ENCODE results near the gene LEKR1. TPM values are rescaled to one million over a fixed set of nuclear protein-coding genes. Genes with fewer than 3 reads are reported as not detected.
"Not testable (repeated sequence)": the region's sequence is repeated elsewhere in the genome, so short reads cannot be mapped to it uniquely, and the experiment has no call there.

LEKR1 gene
- total RNA-seq, 4 donors from 2014 or later, result 1.7 TPM; not detected in 3

DNA sequence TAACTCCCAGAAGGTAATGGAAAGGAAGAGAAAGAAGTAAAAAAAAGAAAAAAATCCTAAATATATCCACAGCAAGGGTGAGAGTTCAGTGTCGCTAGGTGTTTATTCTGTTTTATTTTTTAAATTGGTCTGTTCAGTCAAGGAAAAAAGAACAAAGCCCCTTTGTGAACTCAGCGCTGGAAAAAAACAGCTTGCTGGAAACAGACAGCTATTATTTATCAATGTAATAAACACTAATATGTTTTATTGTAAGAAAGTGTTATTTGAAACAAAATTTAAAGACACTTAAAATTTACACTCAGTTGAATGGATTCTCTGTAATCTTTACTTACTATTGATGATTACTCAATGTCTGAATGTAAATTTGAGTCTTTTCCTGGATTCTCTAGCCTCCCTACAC lies 32.3 kb upstream of the LEKR1 start:
- no peak for ATAC-seq (ENCODE audit: low FRiP score)
- no peak for DNase-seq (ENCODE audit: low spot score)
- TF ChIP-seq, protein P1, sequence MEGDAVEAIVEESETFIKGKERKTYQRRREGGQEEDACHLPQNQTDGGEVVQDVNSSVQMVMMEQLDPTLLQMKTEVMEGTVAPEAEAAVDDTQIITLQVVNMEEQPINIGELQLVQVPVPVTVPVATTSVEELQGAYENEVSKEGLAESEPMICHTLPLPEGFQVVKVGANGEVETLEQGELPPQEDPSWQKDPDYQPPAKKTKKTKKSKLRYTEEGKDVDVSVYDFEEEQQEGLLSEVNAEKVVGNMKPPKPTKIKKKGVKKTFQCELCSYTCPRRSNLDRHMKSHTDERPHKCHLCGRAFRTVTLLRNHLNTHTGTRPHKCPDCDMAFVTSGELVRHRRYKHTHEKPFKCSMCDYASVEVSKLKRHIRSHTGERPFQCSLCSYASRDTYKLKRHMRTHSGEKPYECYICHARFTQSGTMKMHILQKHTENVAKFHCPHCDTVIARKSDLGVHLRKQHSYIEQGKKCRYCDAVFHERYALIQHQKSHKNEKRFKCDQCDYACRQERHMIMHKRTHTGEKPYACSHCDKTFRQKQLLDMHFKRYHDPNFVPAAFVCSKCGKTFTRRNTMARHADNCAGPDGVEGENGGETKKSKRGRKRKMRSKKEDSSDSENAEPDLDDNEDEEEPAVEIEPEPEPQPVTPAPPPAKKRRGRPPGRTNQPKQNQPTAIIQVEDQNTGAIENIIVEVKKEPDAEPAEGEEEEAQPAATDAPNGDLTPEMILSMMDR (IDR thresholded peaks at IDR 0.05), result no peak

DNA sequence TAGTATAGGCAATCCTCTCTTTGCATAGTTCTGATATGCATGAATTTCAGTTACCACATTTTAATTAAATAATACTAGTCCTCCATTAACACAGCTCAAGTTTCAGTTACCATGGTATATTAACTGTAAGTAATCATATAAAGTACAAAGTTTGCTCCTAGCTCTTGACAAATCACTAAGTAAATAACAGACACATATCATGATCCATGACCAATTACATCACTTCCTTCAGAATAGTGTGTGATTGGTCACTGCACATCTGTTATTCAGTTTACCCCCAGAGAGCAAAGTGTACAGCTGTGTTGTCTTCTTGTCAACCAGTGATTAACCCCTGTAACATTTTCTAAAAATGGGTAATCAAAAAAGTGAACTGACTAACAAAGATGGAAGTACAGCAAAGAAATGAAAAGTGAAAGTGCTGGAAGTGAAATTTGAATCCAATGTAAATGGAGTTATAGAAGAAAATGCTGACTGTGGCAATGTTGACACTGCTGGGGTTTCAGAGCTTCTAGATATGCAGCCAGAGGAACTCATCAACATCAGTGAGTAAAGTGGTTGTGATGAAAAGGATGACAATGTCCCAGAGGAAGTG lies 30.2 kb upstream of the LEKR1 start:
- DNase-seq (ENCODE audit: low spot score) (no peak), ATAC-seq (ENCODE audit: low FRiP score) (no peak)
- TF ChIP-seq, protein P1 (IDR thresholded peaks at IDR 0.05), result no peak

DNA sequence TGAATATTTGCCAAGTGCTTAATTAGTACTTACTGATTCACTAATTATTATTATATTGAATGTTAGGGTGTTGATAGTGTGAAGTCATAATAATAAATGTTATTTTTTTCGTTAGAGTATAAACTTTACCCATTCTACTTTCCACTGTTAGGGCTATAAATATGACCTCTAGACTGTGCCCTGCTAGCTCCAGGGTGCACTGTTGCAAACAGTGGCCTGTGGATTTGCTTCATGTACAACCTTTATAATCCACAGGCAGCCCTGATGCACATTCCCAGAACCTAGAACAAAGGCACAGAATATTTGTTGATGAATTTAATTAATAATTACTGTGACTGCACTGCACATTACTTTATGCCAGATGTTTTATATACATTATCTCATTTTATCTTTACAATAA lies 28.8 kb upstream of the LEKR1 start:
- no peak for DNase-seq (ENCODE audit: low spot score)
- TF ChIP-seq, protein P1 (IDR thresholded peaks at IDR 0.05), result no peak
- no peak for ATAC-seq (ENCODE audit: low FRiP score)

DNA sequence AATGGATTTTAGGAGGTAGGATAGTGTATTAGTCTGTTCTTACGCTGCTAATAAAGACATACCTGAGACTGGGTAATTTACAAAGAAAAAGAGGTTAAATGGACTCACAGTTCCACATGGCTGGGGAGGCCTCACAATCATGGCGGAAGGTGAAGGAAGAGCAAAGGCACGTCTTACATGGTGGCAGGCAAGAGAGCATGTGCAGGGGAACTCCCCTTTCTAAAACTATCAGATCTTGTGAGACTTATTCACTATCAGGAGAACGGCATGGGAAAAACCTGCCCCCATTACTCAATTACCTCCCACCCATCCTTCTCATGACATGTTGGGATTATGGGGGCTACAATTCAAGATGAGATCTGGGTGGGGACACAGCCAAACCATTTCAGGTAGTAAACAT lies 25.9 kb upstream of the LEKR1 start:
- ATAC-seq (ENCODE audit: low FRiP score); DNase-seq (ENCODE audit: low spot score): not testable (repeated sequence)

DNA sequence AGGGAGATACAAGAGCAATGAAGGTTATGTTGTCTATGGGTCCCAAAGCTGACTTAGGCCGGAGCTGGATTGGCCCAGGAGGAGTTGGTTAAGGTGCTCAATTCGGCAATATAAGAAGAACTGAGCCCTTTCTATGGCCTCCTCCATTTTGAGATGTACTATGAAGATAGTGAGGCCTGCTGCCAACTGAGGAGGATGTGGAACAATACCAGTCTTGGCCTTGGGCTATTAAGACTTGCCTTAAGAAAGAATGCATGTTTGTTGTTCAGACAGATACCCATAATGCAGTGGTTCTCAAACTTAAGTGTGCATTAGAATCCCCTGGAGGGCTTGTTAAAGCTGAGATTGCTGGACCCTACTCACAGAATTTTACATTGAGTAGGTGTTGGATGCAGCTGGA lies 24.4 kb upstream of the LEKR1 start:
- DNase-seq (ENCODE audit: low spot score) (no peak), ATAC-seq (ENCODE audit: low FRiP score) (no peak)
- TF ChIP-seq, protein P1 (IDR thresholded peaks at IDR 0.05), result no peak

DNA sequence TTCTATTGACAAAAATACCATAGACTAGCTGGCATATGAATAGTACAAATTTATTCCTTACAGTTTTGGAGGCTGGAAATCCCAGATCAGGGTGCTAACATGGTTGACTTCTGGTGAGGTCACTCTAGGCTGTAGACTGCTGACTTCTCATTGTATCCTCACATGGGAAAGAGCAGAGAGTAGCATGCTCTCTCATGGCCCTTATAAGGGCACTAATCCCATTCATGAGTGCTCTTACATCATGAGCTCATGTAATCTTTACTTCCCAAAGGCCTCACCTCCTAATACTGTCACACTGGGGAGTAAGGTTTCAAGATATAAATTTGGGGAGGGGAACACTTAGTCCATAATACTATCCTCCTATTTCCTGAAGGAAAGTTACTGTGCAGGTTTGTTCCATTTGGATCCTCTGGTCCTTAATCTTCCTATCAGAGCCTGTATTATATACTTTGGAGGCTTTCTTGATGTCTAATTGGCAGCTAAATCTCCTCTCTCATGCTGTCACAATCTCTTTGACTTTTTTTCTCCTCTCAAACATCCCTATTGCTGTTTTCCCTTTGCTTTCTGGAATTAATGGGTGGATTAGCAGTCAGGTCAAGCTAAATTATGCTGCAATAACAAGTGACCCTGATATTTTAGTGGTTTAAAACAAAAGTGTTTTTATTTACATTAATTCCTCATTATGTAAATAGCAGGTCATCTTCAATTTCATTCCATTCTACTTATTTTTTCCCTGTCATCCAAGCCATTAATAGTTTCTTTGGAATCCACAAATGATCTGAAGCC lies 23.1 kb upstream of the LEKR1 start:
- TF ChIP-seq, protein P1 (IDR thresholded peaks at IDR 0.05), result no peak
- no peak for ATAC-seq (ENCODE audit: low FRiP score)
- DNase-seq (ENCODE audit: low spot score), result no peak

DNA sequence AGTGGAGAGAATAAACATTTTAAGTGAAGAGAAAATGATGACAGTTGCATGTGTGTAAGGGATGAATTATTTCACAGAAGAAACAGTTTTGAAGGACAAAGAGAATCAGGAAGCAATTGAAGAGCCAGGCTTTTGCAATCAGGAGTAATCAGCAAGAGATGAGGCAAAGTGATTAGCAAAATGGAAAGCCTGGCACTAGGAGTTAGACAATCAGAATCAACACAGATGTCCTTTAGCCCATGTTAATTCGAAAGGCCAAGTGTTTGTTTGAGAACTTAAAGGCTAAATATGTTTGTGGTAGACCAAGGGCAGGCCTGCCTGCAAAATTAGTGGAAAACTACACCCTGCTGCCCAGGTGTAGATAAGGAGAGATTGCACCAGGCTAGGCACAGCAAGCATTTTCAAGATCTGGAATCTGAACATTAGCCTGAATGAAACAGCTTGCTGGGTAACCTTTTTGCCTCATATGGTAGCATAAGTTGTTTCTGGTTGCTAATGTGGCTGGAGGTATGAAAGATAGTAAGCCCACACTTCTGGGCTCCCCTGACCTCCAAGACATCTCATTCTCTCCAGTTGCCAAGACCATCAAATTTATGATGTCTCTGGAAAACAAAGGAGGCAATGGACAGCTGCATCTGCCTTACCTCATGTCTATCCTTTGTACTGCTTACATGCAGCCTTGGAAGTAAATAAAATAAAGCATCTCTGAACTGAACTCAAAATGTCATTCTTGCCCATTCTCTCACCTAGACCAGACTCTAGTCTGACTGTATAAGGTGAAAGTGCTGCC lies 22.0 kb upstream of the LEKR1 start:
- TF ChIP-seq, protein P1 (IDR thresholded peaks at IDR 0.05), result no peak
- ATAC-seq (ENCODE audit: low FRiP score) (no peak), DNase-seq (ENCODE audit: low spot score) (no peak)
